Measurements from ENCODE around the gene SSTR1.
A peak's percentile ranks its signal among the peaks of the same experiment; 100 is the strongest.
"Not testable (repeated sequence)": the region's sequence is repeated elsewhere in the genome, so short reads cannot be mapped to it uniquely, and the experiment has no call there.

The SSTR1 gene

GRCh38 chr14:38207736-38208617, at the start of gene SSTR1:
SSTR1 (plus strand) TSS chr14:38207904; CDS start chr14:38209390, 1,486 bp downstream.
- no peak for DNase-seq

- DNase-seq: no peak
Measured at GRCh38 chr14:38158468-38158867, 49.2 kb upstream of the SSTR1 start.

- DNase-seq: no peak
Measured at GRCh38 chr14:38168416-38168815, 39.3 kb upstream of the SSTR1 start.

- DNase-seq: no peak
Measured at GRCh38 chr14:38171197-38171596, 36.5 kb upstream of the SSTR1 start.

- DNase-seq: no peak
Measured at GRCh38 chr14:38174711-38175110, 33.0 kb upstream of the SSTR1 start.

- DNase-seq: no peak
Measured at GRCh38 chr14:38175658-38176057, 32.0 kb upstream of the SSTR1 start.

- no peak for DNase-seq
Measured at GRCh38 chr14:38176379-38176778, 31.3 kb upstream of the SSTR1 start.

GRCh38 chr14:38184132-38184531, 23.6 kb upstream of the SSTR1 start:
- DNase-seq: no peak

GRCh38 chr14:38185671-38186070, 22.0 kb upstream of the SSTR1 start:
- no peak for DNase-seq

- no peak for DNase-seq
Measured at GRCh38 chr14:38186216-38186615, 21.5 kb upstream of the SSTR1 start.

GRCh38 chr14:38187528-38187927, 20.2 kb upstream of the SSTR1 start:
- DNase-seq: no peak

GRCh38 chr14:38189930-38190726, 17.6 kb upstream of the SSTR1 start:
- DNase-seq: no peak

GRCh38 chr14:38190846-38191245, 16.9 kb upstream of the SSTR1 start:
- not testable (repeated sequence) for DNase-seq

GRCh38 chr14:38191491-38191890, 16.2 kb upstream of the SSTR1 start:
- not testable (repeated sequence) for DNase-seq

GRCh38 chr14:38197001-38197783, 10.5 kb upstream of the SSTR1 start:
- peak; percentile 9 for DNase-seq

- DNase-seq: no peak
Measured at GRCh38 chr14:38197784-38198335, 9.8 kb upstream of the SSTR1 start.

- DNase-seq: no peak
Measured at GRCh38 chr14:38198425-38198824, 9.3 kb upstream of the SSTR1 start.

GRCh38 chr14:38199076-38199475, 8.6 kb upstream of the SSTR1 start:
- DNase-seq: no peak

- no peak for DNase-seq
Measured at GRCh38 chr14:38199739-38200138, 8.0 kb upstream of the SSTR1 start.

- no peak for DNase-seq
Measured at GRCh38 chr14:38201137-38201828, 6.4 kb upstream of the SSTR1 start.

- no peak for DNase-seq
Measured at GRCh38 chr14:38202444-38203191, 5.1 kb upstream of the SSTR1 start.
